ENCODE results near the gene ST8SIA1.

The ST8SIA1 gene

DNA sequence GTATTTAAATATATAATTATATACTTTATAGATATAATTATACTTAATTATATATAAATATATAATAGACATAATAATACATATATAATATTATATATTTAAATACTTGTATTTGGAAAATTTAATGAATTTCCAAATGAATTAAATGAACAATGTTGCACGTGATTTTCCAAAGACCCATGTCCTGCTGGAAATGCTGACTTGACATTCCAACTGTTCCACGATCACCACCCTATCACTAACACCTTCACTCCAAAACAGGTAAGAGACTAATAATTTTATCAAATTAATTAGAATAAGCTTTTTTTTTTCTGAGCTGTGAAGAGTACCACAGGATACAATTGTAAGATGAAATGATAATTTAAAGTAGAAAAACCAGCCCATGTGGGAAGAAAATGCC lies 103.4 kb downstream of the ST8SIA1 start:
- no peak for DNase-seq

- no peak for DNase-seq
Observed at GRCh38 chr12:22230280-22230794, 104.2 kb downstream of the ST8SIA1 start.

- no peak for DNase-seq
Observed at GRCh38 chr12:22229652-22230279, 104.7 kb downstream of the ST8SIA1 start.

DNA sequence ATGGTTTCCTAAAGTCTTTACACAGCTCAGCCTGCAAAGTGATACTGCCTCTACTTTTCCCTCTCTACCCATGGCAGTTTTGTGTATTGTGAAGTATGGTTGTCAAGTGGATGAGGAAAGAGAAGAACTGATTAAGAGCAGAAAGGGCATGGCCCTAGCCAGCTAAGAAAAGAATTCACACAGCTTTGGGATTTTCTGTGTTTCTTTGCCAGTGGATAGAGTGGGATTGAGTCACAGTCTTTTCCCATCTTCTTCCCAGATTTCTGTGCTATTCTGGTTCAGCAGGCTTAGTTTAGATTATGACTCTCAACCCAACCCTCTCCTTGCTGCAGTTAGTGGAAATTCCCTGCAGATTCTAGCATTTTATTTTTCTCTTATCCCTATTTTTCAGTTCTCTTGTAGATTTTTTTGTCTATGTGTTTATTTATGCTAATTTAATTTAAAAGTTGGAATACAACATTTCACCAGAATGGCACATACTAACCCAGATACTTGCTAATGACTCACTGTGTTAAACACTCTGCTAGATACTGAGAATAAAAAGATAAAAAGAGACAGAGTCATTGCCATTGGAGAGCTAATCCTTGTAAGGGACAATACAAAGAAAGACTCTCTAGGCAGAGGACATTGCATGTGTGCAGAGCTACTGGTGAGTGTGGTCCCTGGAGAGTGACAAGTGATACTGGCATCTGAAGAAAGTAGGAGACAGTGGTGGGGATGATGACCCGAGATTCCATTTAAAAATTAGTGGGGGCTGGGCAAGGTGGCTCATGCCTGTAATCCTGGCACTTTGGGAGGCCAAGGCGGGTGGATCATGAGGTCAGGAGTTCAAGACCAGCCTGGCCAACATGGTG lies 106.3 kb downstream of the ST8SIA1 start:
- no peak for DNase-seq

DNA sequence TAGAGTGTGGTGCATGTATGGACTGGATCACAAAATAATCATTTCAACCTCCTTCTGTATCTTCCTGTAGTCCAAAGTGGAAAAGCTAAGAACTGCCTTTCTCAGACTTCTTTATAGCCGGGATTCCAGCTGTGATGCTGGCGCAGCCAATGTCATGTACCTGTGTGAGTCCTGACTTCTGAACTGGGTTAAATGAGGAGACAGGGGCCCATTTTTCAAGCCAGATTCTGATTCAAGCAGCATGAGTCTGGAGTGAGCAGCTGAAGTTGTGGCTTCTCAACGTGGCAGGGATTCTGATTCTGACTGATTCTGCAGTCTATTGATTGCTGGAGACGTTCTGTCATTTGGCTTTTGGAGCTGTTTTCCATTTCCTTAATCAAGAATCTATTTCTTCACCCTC lies 111.2 kb downstream of the ST8SIA1 start:
- DNase-seq: no peak

DNA sequence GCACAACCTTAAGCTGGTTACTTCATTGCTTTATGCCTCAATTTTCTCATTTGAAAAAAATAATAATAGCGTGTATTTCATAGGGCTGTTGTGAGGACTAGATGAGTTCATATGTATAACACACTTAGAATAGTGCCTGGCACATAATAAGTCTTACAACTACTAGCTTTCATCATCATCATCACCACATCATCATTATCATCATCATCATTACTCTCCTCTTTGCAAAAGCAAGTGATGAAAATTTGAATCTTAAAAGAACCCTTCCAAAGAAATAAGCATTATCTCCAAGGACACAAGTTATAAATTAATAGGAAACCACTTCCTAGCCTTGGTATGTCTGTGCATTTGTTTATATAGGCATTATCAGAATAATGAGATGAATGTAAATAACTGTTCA lies 117.0 kb downstream of the ST8SIA1 start:
- DNase-seq: no peak

DNA sequence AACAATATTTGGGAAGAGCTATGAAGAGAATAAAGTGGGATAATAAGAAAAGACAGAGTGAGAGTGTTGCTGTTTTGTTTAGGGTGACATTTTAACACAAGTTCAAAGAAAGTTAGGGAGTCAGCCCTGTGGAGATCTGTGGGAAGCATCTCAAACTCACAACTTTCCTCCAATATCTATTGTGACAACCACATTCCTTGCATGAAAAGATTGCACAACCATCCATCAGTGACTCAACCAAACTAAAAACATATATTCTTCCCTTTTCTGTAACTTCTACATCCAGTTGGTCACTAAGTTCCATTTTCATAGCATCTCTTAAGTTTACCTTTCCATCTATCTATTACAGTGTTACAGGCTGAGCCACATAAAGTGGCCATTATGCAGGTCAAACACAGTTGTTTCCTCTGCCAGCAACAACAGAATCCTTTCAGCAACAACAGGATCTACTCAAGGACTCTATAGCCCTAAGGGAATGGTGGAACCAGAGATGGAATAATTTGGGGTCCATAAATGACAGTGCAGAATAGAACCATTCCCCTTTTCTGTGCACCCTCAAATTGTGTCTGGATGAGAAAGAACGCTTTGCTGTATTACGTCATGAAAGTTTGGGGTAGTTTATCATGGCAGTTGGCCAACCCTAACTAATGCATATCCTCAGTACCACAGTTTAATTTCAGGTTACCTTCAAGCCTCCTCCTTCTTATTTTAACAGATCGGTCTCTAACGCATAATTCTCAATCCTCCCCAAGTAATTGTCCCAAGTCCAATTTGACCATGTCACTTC lies 118.8 kb downstream of the ST8SIA1 start:
- DNase-seq: no peak

GRCh38 chr12:22211128-22211527 lies 123.4 kb downstream of the ST8SIA1 start:
- DNase-seq: no peak

GRCh38 chr12:22209422-22209821 lies 125.1 kb downstream of the ST8SIA1 start:
- no peak for DNase-seq

DNA sequence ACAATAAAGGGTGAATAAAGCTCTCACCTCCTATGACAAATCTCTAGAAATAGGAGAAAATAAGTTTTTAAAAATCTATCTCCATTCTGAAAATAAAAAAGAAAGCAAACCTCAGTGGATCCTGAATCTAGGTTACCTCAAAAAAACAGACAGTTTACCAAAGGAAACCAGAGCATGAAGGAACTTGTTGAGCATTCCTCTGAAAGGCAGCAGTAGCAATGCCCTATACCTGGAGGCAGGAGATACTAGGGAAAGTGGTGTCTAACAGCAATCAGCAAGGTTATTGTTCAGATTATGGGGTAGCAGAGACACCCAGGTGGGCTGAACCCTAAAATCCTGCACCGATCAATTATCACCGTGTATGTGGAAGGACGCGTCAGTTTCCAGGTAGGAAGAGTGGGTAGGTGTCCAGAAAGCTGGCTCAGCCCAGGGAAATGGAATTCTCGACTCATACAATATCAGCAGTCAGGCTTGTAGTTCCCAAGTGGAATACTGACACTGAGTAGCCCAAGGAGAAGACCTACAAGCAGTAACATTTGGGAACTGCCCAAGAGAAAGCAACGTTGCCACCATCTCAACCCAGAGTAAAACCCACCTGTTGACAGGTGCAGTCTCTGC lies 128.3 kb downstream of the ST8SIA1 start:
- DNase-seq: no peak

DNA sequence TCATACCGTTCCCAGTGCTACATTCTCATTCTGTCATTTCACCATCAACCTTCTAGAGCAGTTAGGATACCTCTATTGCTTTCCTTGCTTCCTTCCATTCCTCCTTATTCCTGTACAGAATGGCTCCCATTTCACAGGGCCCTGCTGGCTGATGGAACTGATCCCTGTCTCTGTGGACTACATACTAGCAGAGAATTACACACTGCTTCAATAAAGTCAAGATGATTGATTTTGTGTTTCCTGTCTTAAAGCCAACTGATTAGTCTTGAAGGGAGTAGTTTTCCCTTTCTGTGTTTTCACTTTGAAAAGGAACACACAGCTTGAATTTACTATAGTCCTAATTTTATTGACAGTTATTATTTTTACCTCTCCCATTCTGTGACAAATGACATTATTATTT lies 130.1 kb downstream of the ST8SIA1 start:
- DNase-seq: no peak

DNA sequence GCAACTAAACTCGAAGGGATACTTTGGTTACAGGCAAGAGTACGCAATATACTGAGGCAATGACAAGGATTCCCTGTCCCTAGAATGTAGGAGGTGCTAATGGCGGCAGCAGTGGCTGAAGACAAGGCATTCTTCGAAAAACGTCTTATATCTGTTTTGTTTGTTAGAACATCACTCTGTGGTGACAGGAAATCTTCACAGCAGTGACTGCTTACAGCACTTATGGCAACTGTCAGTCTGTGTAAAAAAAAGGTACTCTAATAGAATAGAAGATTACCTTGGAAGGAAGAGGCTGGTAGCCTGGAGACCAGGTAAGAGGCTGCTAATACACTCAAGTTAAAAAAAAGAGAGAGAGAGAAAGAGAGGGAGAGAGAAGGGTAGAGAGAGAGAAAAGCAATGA lies 131.7 kb downstream of the ST8SIA1 start:
- DNase-seq: no peak

- DNase-seq: no peak
Observed at GRCh38 chr12:22201101-22201500, 133.4 kb downstream of the ST8SIA1 start.

DNA sequence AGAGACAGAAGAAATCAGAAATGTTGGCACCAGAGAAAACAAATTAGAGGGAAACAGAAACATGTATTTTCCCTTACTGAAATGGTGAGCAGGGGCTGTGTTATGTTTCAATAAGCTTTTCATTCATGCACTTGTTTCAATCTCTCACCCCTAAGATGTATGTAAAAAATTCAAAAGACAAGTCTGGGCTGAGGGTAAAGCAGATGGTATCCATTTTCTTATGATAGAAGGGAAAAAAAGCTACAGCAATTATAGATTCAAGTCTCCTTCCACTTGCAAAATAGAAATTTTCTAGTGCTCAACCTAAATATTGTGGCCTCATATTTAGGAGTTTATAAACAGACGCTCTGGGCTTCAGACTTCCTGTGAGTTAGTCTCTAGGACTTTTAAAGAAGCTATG lies 138.3 kb downstream of the ST8SIA1 start:
- DNase-seq: no peak

DNA sequence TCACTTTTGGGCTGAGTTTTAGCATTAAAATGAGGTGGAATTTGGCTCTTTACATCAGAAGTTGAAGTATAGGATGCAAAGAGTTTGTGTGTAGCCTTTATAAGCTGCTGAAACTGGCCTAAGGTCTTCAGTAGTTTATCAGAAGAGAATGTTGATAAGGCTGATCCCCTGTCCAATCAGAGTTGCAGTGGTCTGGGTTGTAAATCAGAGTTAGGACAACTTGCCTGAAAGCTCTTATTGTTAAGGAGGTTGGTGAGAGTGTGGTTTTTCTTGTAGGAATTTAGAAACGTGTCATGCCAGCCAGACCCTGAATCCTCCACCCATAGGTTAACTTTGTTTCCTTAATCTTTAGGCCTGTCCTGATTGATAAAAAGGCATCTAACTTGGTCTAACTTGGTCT lies 143.5 kb downstream of the ST8SIA1 start:
- no peak for DNase-seq

DNA sequence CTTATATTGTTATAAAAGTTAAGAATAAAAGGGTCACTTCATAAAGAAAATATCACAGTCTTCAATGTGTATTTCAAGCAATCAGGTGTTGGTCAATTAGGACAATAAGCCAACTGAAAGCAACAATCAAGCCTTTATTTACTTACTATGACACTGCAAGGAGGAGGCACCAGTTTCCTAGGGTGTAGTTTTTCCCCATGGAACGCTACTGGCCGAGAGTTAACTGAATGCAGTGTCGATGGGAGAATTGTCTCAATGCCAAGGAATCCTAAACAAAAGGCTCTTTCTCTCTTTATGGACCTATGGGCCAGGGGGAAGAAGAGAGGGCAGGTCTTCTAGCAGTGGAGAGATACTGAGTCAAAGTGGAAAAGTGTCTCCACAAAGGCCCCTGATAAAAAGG lies 146.1 kb downstream of the ST8SIA1 start:
- no peak for DNase-seq

DNA sequence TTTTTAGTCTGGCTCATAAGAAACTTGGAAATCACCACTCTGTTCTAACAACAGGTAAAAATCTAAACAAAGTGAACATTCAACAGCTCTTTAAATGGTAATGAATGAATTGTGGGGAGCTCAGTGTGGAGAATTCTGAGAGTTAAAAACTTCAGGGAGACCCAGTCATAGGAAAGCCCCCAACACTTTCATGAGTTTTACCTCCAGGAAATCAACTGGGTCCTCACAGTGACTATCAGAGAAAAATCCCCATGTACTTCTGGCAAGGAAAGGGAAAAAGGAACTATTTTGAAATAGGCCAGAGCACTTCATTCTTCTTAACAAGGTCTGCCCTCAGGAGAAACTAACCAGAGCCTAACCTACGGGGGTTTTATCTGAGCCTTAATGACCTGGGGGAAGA lies 153.8 kb downstream of the ST8SIA1 start:
- no peak for DNase-seq

GRCh38 chr12:22173177-22173576 lies 161.3 kb downstream of the ST8SIA1 start:
- no peak for DNase-seq

DNA sequence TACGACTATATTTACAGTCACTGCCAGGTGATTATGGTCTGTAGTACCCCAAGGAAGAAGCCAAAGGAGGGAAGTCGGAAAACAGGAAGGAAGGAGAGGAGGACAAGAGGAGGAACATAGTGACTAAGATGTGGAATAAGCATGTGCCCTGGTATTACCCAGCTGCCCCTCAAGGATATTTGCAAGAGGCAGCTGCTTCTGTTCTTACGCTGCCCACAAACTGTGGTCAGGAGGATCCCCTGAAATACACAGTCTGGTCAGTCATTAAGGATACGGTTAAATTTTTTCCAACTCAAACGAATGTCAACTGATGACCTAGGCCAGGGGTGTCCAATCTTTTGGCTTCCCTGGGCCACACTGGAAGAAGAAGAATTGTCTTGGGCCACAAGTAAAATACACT lies 162.0 kb downstream of the ST8SIA1 start:
- no peak for DNase-seq

DNA sequence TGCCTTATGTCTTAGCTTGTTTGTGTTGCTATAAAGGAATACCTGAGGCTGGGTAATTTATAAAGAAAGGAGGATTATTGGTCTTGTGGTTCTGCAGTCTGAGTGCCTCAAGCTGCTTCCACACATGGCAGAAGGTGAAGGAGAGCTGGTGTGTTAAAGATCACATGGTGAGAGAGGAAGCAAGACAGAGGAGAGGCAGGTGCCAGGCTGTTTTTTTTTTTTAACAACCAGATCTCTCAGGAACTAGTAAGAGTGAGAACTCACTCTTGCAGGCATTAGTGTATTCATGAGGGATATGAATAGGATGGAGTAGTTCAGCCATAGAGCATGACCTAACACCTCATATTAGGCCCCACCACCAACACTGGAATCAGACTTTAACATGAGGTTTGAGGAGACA lies 165.1 kb downstream of the ST8SIA1 start:
- no peak for DNase-seq

DNA sequence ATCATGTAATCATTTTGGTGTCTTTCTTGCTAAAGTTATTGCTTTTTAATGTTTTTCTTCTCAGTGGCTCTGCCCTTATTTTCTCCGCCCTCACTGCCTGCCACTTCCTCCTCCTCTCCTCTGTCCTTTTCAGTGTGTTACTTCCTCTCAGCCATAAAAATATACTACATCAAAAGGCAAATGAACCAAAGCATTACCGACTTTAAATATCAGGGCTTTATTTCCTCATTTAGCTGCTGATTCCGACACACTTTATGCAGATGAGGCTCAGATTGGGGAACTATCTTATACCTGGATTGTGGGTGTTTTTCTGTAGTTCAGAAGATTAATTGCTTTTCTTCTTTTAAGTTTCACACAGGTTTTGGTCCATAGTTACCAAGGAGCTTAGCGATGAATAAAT lies 170.4 kb downstream of the ST8SIA1 start:
- no peak for DNase-seq

GRCh38 chr12:22163594-22163993 lies 170.9 kb downstream of the ST8SIA1 start:
- no peak for DNase-seq

- DNase-seq: no peak
Observed at GRCh38 chr12:22160396-22161003, 174.0 kb downstream of the ST8SIA1 start.

Measured in GOT3 (cell line).